HepG2 (cell line): ENCODE results near the gene TMTC3. TPM values are rescaled to one million over a fixed set of nuclear protein-coding genes. Genes with fewer than 3 reads are reported as not detected.
A peak's percentile ranks its signal among the peaks of the same experiment; 100 is the strongest.

ENCODE experiments used
- EHMT2 ChIP-seq: fragments of 200-600 bp; sonication (generic); IDR thresholded peaks from 2 replicates; pipeline ENCODE4 v1.7.0; 2017; ENCODE audit warnings: antibody characterized with exemption, low read depth, low read length, borderline replicate concordance
- FOXM1 ChIP-seq: sonication (generic); formaldehyde crosslinking; IDR thresholded peaks from 2 replicates; pipeline ENCODE4 v1.5.0; 2020; ENCODE audit warnings: missing genetic modification reagents
- HOXD1 ChIP-seq: sonication (generic); formaldehyde crosslinking; IDR thresholded peaks from 2 replicates; pipeline ENCODE4 v1.5.0; 2020; ENCODE audit warnings: missing genetic modification reagents
- JDP2 ChIP-seq: sonication (generic); formaldehyde crosslinking; IDR thresholded peaks from 2 replicates; pipeline ENCODE4 v1.8.1; 2022; ENCODE audit warnings: missing genetic modification reagents, borderline replicate concordance
- KDM3A ChIP-seq: IDR thresholded peaks from 2 replicates; pipeline ENCODE4 v1.6.1; 2018; ENCODE audit warnings: low read depth, missing compliant biosample characterization
- MEIS1 ChIP-seq: sonication (generic); formaldehyde crosslinking; IDR thresholded peaks from 2 replicates; pipeline ENCODE4 v1.9.0; 2021; ENCODE audit warnings: mild to moderate bottlenecking, missing genetic modification reagents, moderate library complexity, borderline replicate concordance
- MIER2 ChIP-seq: IDR thresholded peaks from 2 replicates; pipeline ENCODE4 v1.6.1; 2016; ENCODE audit warnings: missing biosample characterization, missing genetic modification reagents
- NFKBIZ ChIP-seq: IDR thresholded peaks from 2 replicates; pipeline ENCODE4 v1.6.1; 2018; ENCODE audit warnings: missing genetic modification reagents, missing compliant biosample characterization
- NFYC ChIP-seq: IDR thresholded peaks from 2 replicates; pipeline ENCODE4 v1.6.1; 2016; ENCODE audit warnings: missing genetic modification reagents, missing compliant biosample characterization
- PHF20 ChIP-seq: sonication (generic); formaldehyde crosslinking; IDR thresholded peaks from 2 replicates; pipeline ENCODE4 v1.5.0; 2020; ENCODE audit warnings: mild to moderate bottlenecking, missing genetic modification reagents
- RFXANK ChIP-seq: IDR thresholded peaks from 2 replicates; pipeline ENCODE4 v1.6.1; 2016
- SP140L ChIP-seq: sonication (generic); formaldehyde crosslinking; IDR thresholded peaks from 2 replicates; pipeline ENCODE4 v1.4.0; 2020; ENCODE audit warnings: missing genetic modification reagents, borderline replicate concordance
- TBL1XR1 ChIP-seq: fragments of 150-350 bp; IDR thresholded peaks from 2 replicates; pipeline ENCODE4 v1.6.1; 2014; ENCODE audit warnings: borderline replicate concordance, low read length; ENCODE audit not compliant: partially characterized antibody
- TMF1 ChIP-seq: sonication (generic); formaldehyde crosslinking; IDR thresholded peaks from 2 replicates; pipeline ENCODE4 v1.8.1; 2022; ENCODE audit warnings: low read depth, missing genetic modification reagents
- XBP1 ChIP-seq: sonication (generic); formaldehyde crosslinking; IDR thresholded peaks from 2 replicates; pipeline ENCODE4 v1.5.0; 2020; ENCODE audit warnings: missing genetic modification reagents
- ZBTB1 ChIP-seq: sonication (generic); formaldehyde crosslinking; IDR thresholded peaks from 2 replicates; pipeline ENCODE4 v1.4.0; 2020; ENCODE audit warnings: missing genetic modification reagents, borderline replicate concordance
- ZFP1 ChIP-seq: IDR thresholded peaks from 2 replicates; pipeline ENCODE4 v1.6.1; 2016
- ZFP62 ChIP-seq: sonication (generic); formaldehyde crosslinking; IDR thresholded peaks from 2 replicates; pipeline ENCODE4 v1.4.0; 2020; ENCODE audit warnings: missing genetic modification reagents
- ZNF430 ChIP-seq: sonication (generic); formaldehyde crosslinking; IDR thresholded peaks from 2 replicates; pipeline ENCODE4 v1.9.0; 2021; ENCODE audit warnings: mild to moderate bottlenecking, missing genetic modification reagents
- ZNF619 ChIP-seq: sonication (generic); formaldehyde crosslinking; IDR thresholded peaks from 2 replicates; pipeline ENCODE4 v1.4.0; 2020; ENCODE audit warnings: mild to moderate bottlenecking, missing genetic modification reagents
- ZNF761 ChIP-seq: sonication (generic); formaldehyde crosslinking; conservative IDR thresholded peaks from 2 replicates; pipeline ENCODE4 v1.4.0; 2020; ENCODE audit warnings: mild to moderate bottlenecking, missing genetic modification reagents
- polyA plus RNA-seq, 8 experiments: library from polyadenylated mRNA; depleted of rRNA in 3 of 8; stranded (reverse) in 7 of 8; unstranded in 1 of 8; fragments of >200 nt; fragmentation: Illumina TruSeq in 4 of 8; extraction: Trizol in 4 of 8; gene quantifications; 2 replicates each; pipeline versions ENCODE4 v1.2.1 to v1.2.3, GENCODE V29; 2011 to 2016; ENCODE audit warnings: low read depth in 4 of 8, missing spikeins in 1 of 8, mixed read lengths in 1 of 8; ENCODE audit not compliant: insufficient read depth in 1 of 8
- total RNA-seq, 5 experiments: library from RNA; depleted of rRNA; stranded (reverse); fragments of >200 nt; fragmentation: Illumina TruSeq; extraction: Trizol; gene quantifications; 2 replicates each; pipeline ENCODE4 v1.2.3, GENCODE V29; 2016; ENCODE audit warnings: low read depth in 1 of 5
- TF ChIP-seq, protein P1 (sequence below): sonication (generic); formaldehyde crosslinking; IDR thresholded peaks from 2 replicates; pipeline ENCODE4 v1.4.0; 2020; ENCODE audit warnings: missing genetic modification reagents
- TF ChIP-seq, protein P2 (sequence below): sonication (generic); formaldehyde crosslinking; conservative IDR thresholded peaks from 2 replicates; pipeline ENCODE4 v1.4.0; 2020; ENCODE audit warnings: missing genetic modification reagents
- TF ChIP-seq, protein P3 (sequence below): IDR thresholded peaks from 2 replicates; pipeline ENCODE4 v1.6.1; 2016; ENCODE audit warnings: mild to moderate bottlenecking
- TF ChIP-seq, protein P4 (sequence below): sonication (generic); formaldehyde crosslinking; IDR thresholded peaks from 2 replicates; pipeline ENCODE4 v1.5.0; 2020; ENCODE audit warnings: missing genetic modification reagents
- TF ChIP-seq, protein P5 (sequence below): sonication (generic); formaldehyde crosslinking; IDR thresholded peaks from 2 replicates; pipeline ENCODE4 v1.4.0; 2020; ENCODE audit warnings: missing genetic modification reagents; ENCODE audit errors: not compliant biosample characterization

The TMTC3 gene
- total and polyA plus RNA-seq, 2 of the 13 experiments (the other 11 are each of a cell fraction or from before 2014, with no cell fraction given): 6.3 to 22.5 TPM

DNA sequence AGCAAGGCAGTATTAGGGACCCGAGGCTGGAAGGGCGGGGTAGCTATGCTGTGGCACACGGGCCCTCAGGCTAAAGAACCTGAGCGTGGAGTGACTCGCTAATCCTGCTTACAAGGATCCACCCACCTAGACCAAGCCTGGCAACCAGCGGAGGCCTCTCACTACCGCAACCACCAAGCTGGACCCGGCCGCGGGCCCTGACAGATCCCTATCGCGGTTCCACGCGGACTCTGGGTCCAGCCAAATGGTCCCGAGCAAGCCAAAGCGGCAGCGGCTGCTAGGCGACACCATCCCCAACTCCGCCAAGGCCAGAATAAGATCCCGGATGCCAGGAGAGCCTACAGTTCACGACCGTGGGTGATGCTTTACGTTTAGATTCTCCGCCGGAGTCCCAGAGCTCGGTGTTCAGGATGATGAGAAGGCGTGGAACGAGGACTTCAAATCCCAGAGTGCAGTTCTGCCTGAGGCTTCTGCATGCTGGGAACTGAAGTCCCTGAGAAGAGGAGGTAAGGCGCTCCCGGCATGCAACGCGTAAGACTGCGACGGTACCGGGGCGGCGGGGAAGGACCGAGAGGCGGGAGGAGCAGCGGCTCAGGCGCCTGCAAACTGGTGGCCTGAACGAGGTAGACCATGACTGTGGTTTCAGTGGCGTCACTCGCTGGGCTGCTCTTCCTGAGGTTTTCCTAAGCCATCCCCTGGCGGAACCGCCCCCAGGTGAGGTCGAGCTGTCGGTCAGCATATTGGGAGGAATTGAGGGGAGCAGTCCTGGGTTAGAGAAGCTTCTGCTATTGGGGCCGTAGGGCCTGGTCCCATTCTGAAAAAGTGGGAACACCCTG lies at the start of gene TMTC3, which contains the start of gene CEP290 (continued):
- no peak; the same call in 1 of the 2 replicates for TF ChIP-seq SP140L (CRISPR knock-in tag)
- no peak for TF ChIP-seq JDP2 (CRISPR knock-in tag)
- TF ChIP-seq, protein P1, sequence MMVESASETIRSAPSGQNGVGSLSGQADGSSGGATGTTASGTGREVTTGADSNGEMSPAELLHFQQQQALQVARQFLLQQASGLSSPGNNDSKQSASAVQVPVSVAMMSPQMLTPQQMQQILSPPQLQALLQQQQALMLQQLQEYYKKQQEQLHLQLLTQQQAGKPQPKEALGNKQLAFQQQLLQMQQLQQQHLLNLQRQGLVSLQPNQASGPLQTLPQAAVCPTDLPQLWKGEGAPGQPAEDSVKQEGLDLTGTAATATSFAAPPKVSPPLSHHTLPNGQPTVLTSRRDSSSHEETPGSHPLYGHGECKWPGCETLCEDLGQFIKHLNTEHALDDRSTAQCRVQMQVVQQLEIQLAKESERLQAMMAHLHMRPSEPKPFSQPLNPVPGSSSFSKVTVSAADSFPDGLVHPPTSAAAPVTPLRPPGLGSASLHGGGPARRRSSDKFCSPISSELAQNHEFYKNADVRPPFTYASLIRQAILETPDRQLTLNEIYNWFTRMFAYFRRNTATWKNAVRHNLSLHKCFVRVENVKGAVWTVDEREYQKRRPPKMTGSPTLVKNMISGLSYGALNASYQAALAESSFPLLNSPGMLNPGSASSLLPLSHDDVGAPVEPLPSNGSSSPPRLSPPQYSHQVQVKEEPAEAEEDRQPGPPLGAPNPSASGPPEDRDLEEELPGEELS (CRISPR knock-in tag): no peak
- no peak for TF ChIP-seq RFXANK (CRISPR knock-in tag)
- TF ChIP-seq, protein P2, sequence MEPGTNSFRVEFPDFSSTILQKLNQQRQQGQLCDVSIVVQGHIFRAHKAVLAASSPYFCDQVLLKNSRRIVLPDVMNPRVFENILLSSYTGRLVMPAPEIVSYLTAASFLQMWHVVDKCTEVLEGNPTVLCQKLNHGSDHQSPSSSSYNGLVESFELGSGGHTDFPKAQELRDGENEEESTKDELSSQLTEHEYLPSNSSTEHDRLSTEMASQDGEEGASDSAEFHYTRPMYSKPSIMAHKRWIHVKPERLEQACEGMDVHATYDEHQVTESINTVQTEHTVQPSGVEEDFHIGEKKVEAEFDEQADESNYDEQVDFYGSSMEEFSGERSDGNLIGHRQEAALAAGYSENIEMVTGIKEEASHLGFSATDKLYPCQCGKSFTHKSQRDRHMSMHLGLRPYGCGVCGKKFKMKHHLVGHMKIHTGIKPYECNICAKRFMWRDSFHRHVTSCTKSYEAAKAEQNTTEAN: no peak
- TF ChIP-seq MEIS1: no peak
- peak; percentile 53 for TF ChIP-seq TBL1XR1
- no peak for TF ChIP-seq HOXD1 (CRISPR knock-in tag)
- TF ChIP-seq NFYC (CRISPR knock-in tag): peak; percentile 47
- TF ChIP-seq ZNF761 (CRISPR knock-in tag): no peak
- TF ChIP-seq NFKBIZ (CRISPR knock-in tag): no peak; the same call in 1 of the 2 replicates
- TF ChIP-seq, protein P3, sequence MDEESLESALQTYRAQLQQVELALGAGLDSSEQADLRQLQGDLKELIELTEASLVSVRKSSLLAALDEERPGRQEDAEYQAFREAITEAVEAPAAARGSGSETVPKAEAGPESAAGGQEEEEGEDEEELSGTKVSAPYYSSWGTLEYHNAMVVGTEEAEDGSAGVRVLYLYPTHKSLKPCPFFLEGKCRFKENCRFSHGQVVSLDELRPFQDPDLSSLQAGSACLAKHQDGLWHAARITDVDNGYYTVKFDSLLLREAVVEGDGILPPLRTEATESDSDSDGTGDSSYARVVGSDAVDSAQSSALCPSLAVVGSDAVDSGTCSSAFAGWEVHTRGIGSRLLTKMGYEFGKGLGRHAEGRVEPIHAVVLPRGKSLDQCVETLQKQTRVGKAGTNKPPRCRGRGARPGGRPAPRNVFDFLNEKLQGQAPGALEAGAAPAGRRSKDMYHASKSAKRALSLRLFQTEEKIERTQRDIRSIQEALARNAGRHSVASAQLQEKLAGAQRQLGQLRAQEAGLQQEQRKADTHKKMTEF (CRISPR knock-in tag): peak; percentile 88
- no peak for TF ChIP-seq MIER2 (CRISPR knock-in tag)
- TF ChIP-seq ZNF430 (CRISPR knock-in tag): peak; percentile 64
- TF ChIP-seq PHF20 (CRISPR knock-in tag): peak; percentile 81
- TF ChIP-seq ZNF619: no peak
- TF ChIP-seq XBP1 (CRISPR knock-in tag): no peak
- TF ChIP-seq, protein P4, sequence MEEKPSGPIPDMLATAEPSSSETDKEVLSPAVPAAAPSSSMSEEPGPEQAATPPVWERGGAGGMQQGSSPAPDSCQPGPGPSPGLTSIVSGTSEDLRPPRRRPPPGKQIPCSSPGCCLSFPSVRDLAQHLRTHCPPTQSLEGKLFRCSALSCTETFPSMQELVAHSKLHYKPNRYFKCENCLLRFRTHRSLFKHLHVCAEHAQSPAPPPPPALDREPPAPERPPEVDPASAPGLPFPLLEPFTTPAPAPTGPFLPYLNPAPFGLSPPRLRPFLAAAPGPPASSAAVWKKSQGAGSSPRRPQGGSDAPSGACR (CRISPR knock-in tag): no peak; the same call in 1 of the 2 replicates
- TF ChIP-seq TMF1 (CRISPR knock-in tag): no peak
- peak; percentile 82 for TF ChIP-seq ZFP1
- no peak for TF ChIP-seq ZFP62
- TF ChIP-seq EHMT2: no peak
- TF ChIP-seq ZBTB1 (CRISPR knock-in tag): no peak
- TF ChIP-seq KDM3A: no peak
- TF ChIP-seq, protein P5, sequence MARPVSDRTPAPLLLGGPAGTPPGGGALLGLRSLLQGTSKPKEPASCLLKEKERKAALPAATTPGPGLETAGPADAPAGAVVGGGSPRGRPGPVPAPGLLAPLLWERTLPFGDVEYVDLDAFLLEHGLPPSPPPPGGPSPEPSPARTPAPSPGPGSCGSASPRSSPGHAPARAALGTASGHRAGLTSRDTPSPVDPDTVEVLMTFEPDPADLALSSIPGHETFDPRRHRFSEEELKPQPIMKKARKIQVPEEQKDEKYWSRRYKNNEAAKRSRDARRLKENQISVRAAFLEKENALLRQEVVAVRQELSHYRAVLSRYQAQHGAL (CRISPR knock-in tag): no peak
- no peak for TF ChIP-seq FOXM1 (CRISPR knock-in tag)
